Measurements from ENCODE around the gene LIPA.

DNA sequence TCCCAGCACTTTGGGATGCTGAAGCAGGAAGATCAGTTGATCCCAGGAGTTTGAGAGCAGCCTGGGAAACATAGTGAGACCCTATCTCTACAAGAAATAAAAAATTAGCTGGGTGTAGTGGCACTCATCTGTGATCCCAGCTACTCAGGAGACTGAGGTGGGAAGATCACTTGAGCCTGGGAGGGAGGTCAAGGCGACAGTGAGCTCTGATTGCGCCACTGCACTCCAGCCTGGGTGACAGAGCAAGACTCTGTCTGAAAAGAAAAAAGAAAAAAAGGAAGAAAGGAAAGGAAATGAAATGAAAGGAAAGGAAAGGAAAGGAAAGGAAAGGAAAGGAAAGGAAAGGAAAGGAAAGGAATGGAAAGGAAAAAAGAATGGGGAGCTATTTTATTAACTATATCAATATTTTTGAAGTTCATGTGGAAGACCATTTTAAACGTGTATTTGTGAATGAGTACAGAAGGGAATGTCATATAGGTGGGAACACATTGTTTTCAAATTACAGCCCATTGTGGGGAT lies 43.2 kb upstream of the LIPA start:
- TF ChIP-seq, protein P1, sequence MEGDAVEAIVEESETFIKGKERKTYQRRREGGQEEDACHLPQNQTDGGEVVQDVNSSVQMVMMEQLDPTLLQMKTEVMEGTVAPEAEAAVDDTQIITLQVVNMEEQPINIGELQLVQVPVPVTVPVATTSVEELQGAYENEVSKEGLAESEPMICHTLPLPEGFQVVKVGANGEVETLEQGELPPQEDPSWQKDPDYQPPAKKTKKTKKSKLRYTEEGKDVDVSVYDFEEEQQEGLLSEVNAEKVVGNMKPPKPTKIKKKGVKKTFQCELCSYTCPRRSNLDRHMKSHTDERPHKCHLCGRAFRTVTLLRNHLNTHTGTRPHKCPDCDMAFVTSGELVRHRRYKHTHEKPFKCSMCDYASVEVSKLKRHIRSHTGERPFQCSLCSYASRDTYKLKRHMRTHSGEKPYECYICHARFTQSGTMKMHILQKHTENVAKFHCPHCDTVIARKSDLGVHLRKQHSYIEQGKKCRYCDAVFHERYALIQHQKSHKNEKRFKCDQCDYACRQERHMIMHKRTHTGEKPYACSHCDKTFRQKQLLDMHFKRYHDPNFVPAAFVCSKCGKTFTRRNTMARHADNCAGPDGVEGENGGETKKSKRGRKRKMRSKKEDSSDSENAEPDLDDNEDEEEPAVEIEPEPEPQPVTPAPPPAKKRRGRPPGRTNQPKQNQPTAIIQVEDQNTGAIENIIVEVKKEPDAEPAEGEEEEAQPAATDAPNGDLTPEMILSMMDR (IDR thresholded peaks at IDR 0.05): no peak
- TF ChIP-seq POLR2A (IDR thresholded peaks at IDR 0.05) (no peak), POLR2AphosphoS5 (IDR thresholded peaks at IDR 0.05) (no peak)
